Memory B cell (primary cell): Measurements from ENCODE around the gene SMYD5.

Source experiments
- ATAC-seq: fragments of 150-1000 bp; cut with Tn5 transposase; 2 replicates; pipeline ENCODE4 v1.10.0; 2021; ENCODE audit warnings: low read depth, mild to moderate bottlenecking, moderate library complexity
- DNase-seq, 2 donors: peaks; one replicate each; pipeline ENCODE4 v3.0.0; 2022; ENCODE audit warnings: low spot score in 2 of 2
- H3K27ac Mint-ChIP-seq: one replicate; pipeline ENCODE4 v1.8.0; 2022; ENCODE audit warnings: mild to moderate bottlenecking, moderate library complexity, mixed read lengths
- H3K27me3 Mint-ChIP-seq: one replicate; pipeline ENCODE4 v1.8.0; 2022; ENCODE audit warnings: mixed read lengths
- H3K36me3 Mint-ChIP-seq: one replicate; pipeline ENCODE4 v1.8.0; 2022; ENCODE audit warnings: mild to moderate bottlenecking, mixed read lengths
- H3K4me1 Mint-ChIP-seq: one replicate; pipeline ENCODE4 v1.8.0; 2022; ENCODE audit warnings: mixed read lengths
- H3K4me3 Mint-ChIP-seq: one replicate; pipeline ENCODE4 v1.8.0; 2022; ENCODE audit warnings: mild to moderate bottlenecking, moderate library complexity, mixed read lengths
- H3K9me3 Mint-ChIP-seq: one replicate; pipeline ENCODE4 v1.8.0; 2022; ENCODE audit warnings: mixed read lengths

The SMYD5 gene

DNA sequence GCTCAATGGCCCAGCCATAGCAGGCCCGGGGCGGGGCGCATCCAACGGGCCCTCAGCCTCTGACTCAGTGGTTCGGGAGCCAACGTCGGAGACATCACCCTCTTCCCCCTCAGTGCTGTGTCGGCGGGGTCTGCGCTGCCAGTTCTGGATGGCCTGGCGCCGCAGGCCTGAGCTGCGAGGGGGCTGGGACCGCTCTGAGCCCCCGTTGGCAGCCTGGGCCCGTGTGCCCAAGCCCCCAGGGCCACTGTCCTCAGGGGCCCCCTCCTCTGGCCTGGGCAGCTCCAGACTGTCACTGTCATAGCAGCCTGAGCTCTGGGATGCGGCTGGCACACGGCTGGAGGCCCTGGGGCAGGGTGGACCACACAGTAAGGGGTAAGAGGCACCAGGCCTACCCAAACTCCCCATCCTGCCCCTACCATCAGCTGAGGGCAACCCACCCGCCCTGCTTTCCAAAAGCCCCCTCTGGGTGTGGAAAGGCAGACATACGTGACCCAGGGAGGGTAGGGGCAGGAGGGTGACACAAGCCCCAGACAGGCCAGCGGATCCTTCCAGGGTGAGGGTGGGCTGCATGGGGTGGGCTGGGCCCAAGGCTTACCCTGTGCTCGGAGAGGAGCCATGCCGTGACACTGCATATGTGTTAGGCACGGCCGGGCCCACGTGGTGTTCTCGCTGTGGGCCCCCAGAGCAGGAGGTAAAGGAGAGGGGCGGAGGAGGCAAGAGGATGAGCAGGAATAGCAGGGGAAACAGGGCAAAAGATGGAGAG, 51.4 kb downstream of the SMYD5 start:
- Mint-ChIP-seq H3K9me3 (no peaks in the 10 kb centered on the region), H3K36me3 (peaks cover 14% of the 10 kb centered on the region), H3K27me3 (no peaks in the 10 kb centered on the region), H3K27ac (no peak overlapping the region), H3K4me3 (no peak overlapping the region), H3K4me1 (peaks cover 16% of the 10 kb centered on the region)
- ATAC-seq (no peak), DNase-seq (no peak)

DNA sequence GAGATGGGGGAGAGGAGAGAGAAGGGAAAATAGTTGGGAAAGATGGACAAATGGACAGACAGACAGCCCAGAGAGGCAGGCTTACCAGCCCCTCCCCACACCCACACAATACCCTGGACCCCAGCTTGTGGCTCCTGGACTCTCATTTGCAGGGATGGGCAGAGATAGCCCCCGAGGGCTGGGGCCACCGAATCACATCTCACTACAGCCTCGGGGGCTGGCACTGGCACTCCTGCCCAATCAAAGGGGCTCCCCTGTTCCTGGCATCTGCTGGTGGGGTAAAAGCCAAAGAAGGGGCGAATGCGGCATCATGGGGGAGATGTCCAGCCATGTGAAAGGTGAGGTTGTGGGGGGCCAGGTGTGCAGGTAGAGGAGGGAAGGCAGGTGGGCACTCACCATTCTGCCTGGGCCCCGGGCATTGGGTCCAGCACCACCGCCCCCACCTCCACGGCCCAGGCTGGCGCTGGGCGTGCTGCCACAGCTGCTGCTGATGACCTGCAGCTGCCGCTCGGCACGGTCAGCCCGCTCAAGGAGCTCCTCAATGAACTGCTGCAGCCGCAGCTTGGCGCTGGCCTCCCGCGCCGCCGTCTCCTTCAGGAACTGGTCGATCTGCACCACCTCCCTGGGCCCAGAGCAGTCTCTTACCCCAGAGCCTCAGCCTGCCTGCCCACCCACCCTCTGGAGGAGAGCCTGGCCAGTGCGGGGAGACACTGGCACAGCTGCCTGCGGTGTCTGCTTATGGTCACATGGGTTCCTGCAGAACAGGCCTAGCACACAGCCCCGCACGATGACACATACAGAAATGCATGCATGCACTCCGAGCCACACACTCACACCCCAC, 52.2 kb downstream of the SMYD5 start:
- Mint-ChIP-seq H3K27ac (no peak overlapping the region), H3K9me3 (no peaks in the 10 kb centered on the region), H3K4me1 (peaks cover 21% of the 10 kb centered on the region), H3K36me3 (peaks cover 14% of the 10 kb centered on the region), H3K27me3 (no peaks in the 10 kb centered on the region), H3K4me3 (no peak overlapping the region)
- ATAC-seq (no peak), DNase-seq (no peak)

DNA sequence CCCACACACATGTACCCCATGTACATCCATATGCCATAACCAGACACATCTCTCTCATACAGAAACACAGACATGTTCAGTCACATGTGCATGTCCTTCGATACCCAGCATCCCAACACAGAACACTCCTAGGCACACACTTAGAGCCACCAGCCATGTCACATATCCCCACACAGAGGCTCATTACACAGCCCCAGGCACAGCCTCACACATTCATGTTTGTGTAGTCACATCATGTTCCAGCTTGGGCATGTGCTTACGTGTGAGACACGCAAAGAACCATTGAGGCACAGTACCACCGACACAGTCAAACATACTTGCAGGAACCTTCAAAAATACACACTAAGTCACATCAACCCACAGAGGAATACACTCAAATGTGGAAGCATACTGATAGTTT, 53.0 kb downstream of the SMYD5 start:
- H3K9me3 Mint-ChIP-seq, result no peaks in the 10 kb centered on the region
- DNase-seq, result no peak
- peaks cover 12% of the 10 kb centered on the region for H3K36me3 Mint-ChIP-seq
- ATAC-seq, result no peak
- peaks cover 21% of the 10 kb centered on the region for H3K4me1 Mint-ChIP-seq
- H3K27ac Mint-ChIP-seq, result no peak overlapping the region
- no peak overlapping the region for H3K4me3 Mint-ChIP-seq
- H3K27me3 Mint-ChIP-seq, result no peaks in the 10 kb centered on the region

DNA sequence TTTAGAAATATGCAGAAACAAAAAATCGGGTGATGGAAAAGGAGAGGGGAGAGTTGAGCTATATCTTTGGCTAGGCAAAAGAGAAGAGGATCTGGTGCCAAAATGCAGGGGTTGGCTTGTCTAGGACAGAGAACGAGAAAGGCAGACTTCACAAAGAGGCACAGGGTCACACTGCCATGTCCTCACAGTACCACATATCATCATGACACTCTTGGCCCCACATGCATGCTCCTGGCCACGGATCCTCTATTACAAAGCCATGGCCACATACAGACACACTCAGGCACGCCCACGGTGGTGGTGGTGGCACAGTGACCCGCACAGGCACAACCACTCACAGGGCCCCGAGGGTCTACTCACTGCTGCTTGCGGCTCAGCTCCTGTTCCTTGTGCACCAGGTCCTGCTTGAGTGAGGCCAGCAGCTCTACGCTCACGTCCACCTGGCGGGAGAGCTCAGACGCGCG, 54.4 kb downstream of the SMYD5 start:
- no peak overlapping the region for H3K27ac Mint-ChIP-seq
- H3K36me3 Mint-ChIP-seq, result peaks cover 9% of the 10 kb centered on the region
- H3K9me3 Mint-ChIP-seq, result no peaks in the 10 kb centered on the region

DNA sequence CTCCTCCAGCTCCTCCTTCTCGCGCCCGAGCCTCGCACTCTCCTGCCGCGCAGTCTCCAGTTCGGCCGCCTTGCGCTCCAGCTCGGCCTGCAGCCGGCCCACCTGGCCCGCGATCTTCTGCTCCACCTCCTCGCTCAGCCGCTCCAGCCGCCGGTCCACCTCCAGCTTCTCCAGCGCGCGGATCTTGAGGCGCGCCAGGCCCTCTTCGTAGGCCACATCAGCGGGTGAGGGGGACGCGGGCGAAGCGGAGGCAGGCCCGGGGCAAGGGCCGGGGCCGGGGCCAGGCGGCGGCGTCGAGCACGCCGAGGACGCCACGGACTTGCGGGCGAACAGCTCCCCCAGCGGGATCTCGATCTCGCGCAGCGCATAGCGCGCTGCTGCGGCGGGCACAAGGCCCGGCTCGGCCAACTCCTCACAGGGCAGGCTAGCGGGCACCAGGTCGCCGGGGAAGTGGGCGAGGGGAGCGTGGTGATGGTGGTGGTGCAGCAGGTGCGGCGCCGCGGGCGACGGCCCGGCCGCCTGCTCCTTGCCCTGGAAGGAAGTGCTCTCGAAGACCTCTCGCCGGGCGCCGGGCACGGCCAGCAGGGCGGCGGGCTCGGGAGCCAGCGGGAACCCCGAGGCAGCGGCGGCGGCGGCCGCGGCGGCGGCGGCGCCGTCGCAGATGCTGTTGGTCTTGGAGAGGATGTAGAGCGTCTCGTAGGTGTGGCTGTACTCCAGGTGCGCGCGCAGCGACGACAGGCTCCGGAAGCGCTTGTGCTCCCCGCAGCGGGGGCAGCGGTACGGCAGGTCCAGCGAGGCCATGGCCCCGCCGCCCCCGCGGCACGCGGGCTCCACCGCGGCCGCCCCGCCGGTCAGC, 55.0 kb downstream of the SMYD5 start:
- peak overlapping the region; percentile 54 for H3K4me3 Mint-ChIP-seq
- no peaks in the 10 kb centered on the region for H3K27me3 Mint-ChIP-seq
- H3K36me3 Mint-ChIP-seq, result peaks cover 8% of the 10 kb centered on the region

More for the DNA sequence above, 54.4 kb downstream of the SMYD5 start:
- no peak for DNase-seq
- Mint-ChIP-seq H3K4me3 (peak overlapping the region; percentile 72), H3K27me3 (no peaks in the 10 kb centered on the region), H3K4me1 (peaks cover 21% of the 10 kb centered on the region)
- no peak for ATAC-seq

DNA sequence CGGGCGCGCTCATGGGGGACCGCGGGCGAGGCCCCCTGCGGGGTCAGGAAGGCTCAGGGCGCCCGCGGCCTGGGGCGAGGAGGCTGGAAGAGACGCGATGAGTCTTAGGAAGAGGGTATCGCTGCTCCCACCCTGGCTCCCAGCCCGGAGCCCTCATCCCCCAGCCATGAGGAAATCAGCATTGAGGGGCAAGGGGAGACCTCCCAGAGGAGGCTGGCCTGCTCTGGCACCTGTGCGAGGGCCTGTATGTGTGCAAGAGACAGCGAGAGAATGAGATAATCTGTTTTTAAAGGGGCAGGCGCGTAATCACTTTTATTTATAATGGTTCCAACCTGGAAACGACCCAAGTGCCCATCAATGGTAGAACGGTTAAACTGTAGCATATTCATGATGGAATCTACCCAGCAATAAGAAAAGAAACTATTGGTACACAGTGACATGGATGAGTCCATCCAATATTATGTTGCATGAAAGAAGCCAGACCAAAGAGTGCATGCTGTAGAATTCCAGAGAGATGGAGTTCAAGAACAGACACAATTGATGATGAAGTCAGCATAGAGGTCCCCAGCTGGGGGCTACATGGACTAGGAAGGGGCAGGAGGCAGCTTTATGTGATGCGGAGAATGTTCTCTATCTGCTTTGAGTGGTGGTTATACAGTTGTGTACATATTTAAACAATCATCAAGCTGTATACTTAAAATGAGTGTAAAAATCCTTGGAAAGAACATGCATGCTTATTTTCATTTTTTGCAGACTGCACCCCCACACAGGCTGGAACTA, 55.8 kb downstream of the SMYD5 start:
- peak overlapping the region; percentile 72 for H3K4me3 Mint-ChIP-seq
- H3K27ac Mint-ChIP-seq, result no peak overlapping the region
- H3K36me3 Mint-ChIP-seq, result peaks cover 9% of the 10 kb centered on the region
- H3K4me1 Mint-ChIP-seq, result peaks cover 21% of the 10 kb centered on the region
- DNase-seq (no peak), ATAC-seq (no peak)
- H3K27me3 Mint-ChIP-seq, result no peaks in the 10 kb centered on the region
- H3K9me3 Mint-ChIP-seq, result no peaks in the 10 kb centered on the region

More for the DNA sequence above, 55.0 kb downstream of the SMYD5 start:
- ATAC-seq (peak; percentile 95), DNase-seq (peak; percentile 51 to 59)
- H3K27ac Mint-ChIP-seq, result no peak overlapping the region
- peaks cover 21% of the 10 kb centered on the region for H3K4me1 Mint-ChIP-seq
- no peaks in the 10 kb centered on the region for H3K9me3 Mint-ChIP-seq

DNA sequence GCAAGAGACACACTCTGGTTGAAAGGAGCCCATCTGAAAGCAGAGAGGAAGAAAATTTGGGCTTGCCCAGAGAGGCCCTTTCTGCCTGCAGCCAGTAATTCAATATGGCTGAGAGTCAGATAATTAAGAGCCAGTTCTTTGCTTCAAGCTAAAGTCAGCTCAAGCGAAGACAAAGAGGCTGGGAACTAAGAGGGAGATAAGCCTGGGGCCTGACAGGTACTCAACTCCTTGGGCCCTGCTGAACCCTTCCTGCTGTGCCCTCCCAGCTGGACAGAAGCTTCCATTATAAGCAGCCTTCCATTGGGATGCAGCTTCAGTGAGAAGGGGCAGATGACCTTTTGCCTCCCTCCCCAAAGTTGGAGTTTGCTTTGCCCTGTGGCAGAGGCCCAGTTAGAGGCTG, 58.2 kb downstream of the SMYD5 start:
- Mint-ChIP-seq H3K36me3 (peaks cover 6% of the 10 kb centered on the region), H3K4me3 (no peak overlapping the region), H3K9me3 (no peaks in the 10 kb centered on the region), H3K4me1 (peaks cover 16% of the 10 kb centered on the region), H3K27ac (no peak overlapping the region), H3K27me3 (no peaks in the 10 kb centered on the region)
- DNase-seq, result no peak
- ATAC-seq, result no peak
